ENCODE data around the gene HOXA6. TPM values are rescaled to one million over a fixed set of nuclear protein-coding genes. Genes with fewer than 3 reads are reported as not detected.
A peak's percentile ranks its signal among the peaks of the same experiment; 100 is the strongest.

Gene HOXA6
- total RNA-seq, 2 experiments from 2014 or later = not detected

GRCh38 chr7:27131390-27131819, 16.2 kb downstream of the HOXA6 start:
- peaks cover 0 to 8% of the 10 kb centered on the region in 2 experiments for H3K9me3 ChIP-seq (ENCODE audit: control insufficient read depth in 1 of 2, insufficient read depth in 1 of 2, low read length in 2 of 2)
- H3K4me1 Mint-ChIP-seq (ENCODE audit: low read depth) = no peaks in the 10 kb centered on the region
- peaks cover 20 to 35% of the 10 kb centered on the region in 2 experiments for H3K27me3 ChIP-seq (ENCODE audit: control insufficient read depth in 1 of 2, insufficient read depth in 2 of 2, low read length in 2 of 2)
- no peaks in the 10 kb centered on the region for H3K36me3 Mint-ChIP-seq (ENCODE audit: low read depth)
- H3K4me3 ChIP-seq (ENCODE audit: low read length) = peak overlapping the region; percentile 62
- peaks cover 74% of the 10 kb centered on the region for H3K27me3 Mint-ChIP-seq
- H3K36me3 ChIP-seq (ENCODE audit: insufficient read depth, low read length) = no peaks in the 10 kb centered on the region
- intact Hi-C loops (cut with DNase I, micrococcal nuclease) = no loop called here
- CTCF ChIA-PET = no interaction called here
- TF ChIP-seq CTCF (IDR thresholded peaks at IDR 0.05) = no peak
- H3K4me1 ChIP-seq (ENCODE audit: insufficient read depth, low read length) = peaks cover 10% of the 10 kb centered on the region
- DNase-seq (no peak), ATAC-seq (ENCODE audit: poor library complexity) (no peak)
- no peaks in the 10 kb centered on the region for H3K9me3 Mint-ChIP-seq
- no peak overlapping the region for H3K27ac ChIP-seq (ENCODE audit: low read depth in 1 of 2, low read length in 2 of 2)
- no peak overlapping the region for H3K27ac Mint-ChIP-seq
- H3K4me3 Mint-ChIP-seq = peak overlapping the region; percentile 65
- POLR2A ChIA-PET = no interaction called here

- no peaks in the 10 kb centered on the region for H3K36me3 Mint-ChIP-seq (ENCODE audit: low read depth)
- intact Hi-C loops (cut with DNase I, micrococcal nuclease) = no loop called here
- peak within 1 kb of the TSS; percentile 65 for H3K4me3 Mint-ChIP-seq
- ChIA-PET POLR2A (interaction anchor here (1.0 kb wide), 1 partner anchor 267 kb away, joined by 3 read pairs; no protein-coding TSS in a partner anchor), CTCF (no interaction called here)
- Histone ChIP-seq H3K4me3 (ENCODE audit: low read length) (peak within 1 kb of the TSS; percentile 62), H3K36me3 (ENCODE audit: insufficient read depth, low read length) (no peaks in the 10 kb centered on the region), H3K4me1 (ENCODE audit: insufficient read depth, low read length) (peaks cover 10% of the 10 kb centered on the region), H3K27ac (ENCODE audit: low read depth in 1 of 2, low read length in 2 of 2) (peak within 1 kb of the TSS in 1 of 2 donors; percentile 47), H3K9me3 (ENCODE audit: control insufficient read depth in 1 of 2, insufficient read depth in 1 of 2, low read length in 2 of 2) (peaks cover 0 to 8% of the 10 kb centered on the region in 2 experiments), H3K27me3 (ENCODE audit: control insufficient read depth in 1 of 2, insufficient read depth in 2 of 2, low read length in 2 of 2) (peaks cover 14 to 32% of the 10 kb centered on the region in 2 experiments)
- no peaks in the 10 kb centered on the region for H3K4me1 Mint-ChIP-seq (ENCODE audit: low read depth)
- H3K27ac Mint-ChIP-seq = no peak within 1 kb of the TSS
- ATAC-seq (ENCODE audit: poor library complexity) (peak; percentile 96), DNase-seq (peak; percentile 61 to 88 (median 74))
- peaks cover 72% of the 10 kb centered on the region for H3K27me3 Mint-ChIP-seq
- no peak for TF ChIP-seq CTCF (IDR thresholded peaks at IDR 0.05)
- no peaks in the 10 kb centered on the region for H3K9me3 Mint-ChIP-seq
Measured at GRCh38 chr7:27130540-27131389, 16.8 kb downstream of the HOXA6 start, which contains the start of gene HOXA4. HOXA4 (minus strand) TSS chr7:27130757; CDS start chr7:27130733, 24 bp downstream.

- ATAC-seq (ENCODE audit: poor library complexity) = peak; percentile 18
- DNase-seq = peak in 1 of 14 experiments; percentile 55
- ChIA-PET POLR2A (interaction anchor here (1.0 kb wide), 1 partner anchor 267 kb away, joined by 3 read pairs; no protein-coding TSS in a partner anchor), CTCF (no interaction called here)
- peak overlapping the region; percentile 35 for H3K4me3 Mint-ChIP-seq
- Histone ChIP-seq H3K9me3 (ENCODE audit: control insufficient read depth in 1 of 2, insufficient read depth in 1 of 2, low read length in 2 of 2) (peaks cover 0 to 8% of the 10 kb centered on the region in 2 experiments), H3K27ac (ENCODE audit: low read depth in 1 of 2, low read length in 2 of 2) (no peak overlapping the region), H3K36me3 (ENCODE audit: insufficient read depth, low read length) (no peaks in the 10 kb centered on the region), H3K4me1 (ENCODE audit: insufficient read depth, low read length) (peaks cover 10% of the 10 kb centered on the region), H3K27me3 (ENCODE audit: control insufficient read depth in 1 of 2, insufficient read depth in 2 of 2, low read length in 2 of 2) (peaks cover 16 to 28% of the 10 kb centered on the region in 2 experiments), H3K4me3 (ENCODE audit: low read length) (no peak overlapping the region)
- intact Hi-C loops (cut with DNase I, micrococcal nuclease) = no loop called here
- peaks cover 72% of the 10 kb centered on the region for H3K27me3 Mint-ChIP-seq
- no peak for TF ChIP-seq CTCF (IDR thresholded peaks at IDR 0.05)
- no peaks in the 10 kb centered on the region for H3K9me3 Mint-ChIP-seq
- H3K27ac Mint-ChIP-seq = no peak overlapping the region
- H3K4me1 Mint-ChIP-seq (ENCODE audit: low read depth) = no peaks in the 10 kb centered on the region
- H3K36me3 Mint-ChIP-seq (ENCODE audit: low read depth) = no peaks in the 10 kb centered on the region
Measured at GRCh38 chr7:27129729-27130539, 17.6 kb downstream of the HOXA6 start.

Data from CD4-positive, alpha-beta T cell (primary cell).